H1 (cell line): ENCODE measurements around the gene HOXB9. TPM values are rescaled to one million over a fixed set of nuclear protein-coding genes. Genes with fewer than 3 reads are reported as not detected.

ENCODE experiments used
- CTCF ChIA-PET: fragments of 300-600 bp; sonication (Branson Sonifier 250); formaldehyde crosslinking; loops from one replicate; lab custom pipeline; 2021; ENCODE audit not compliant: partially characterized antibody; lab: Charles Lee
- POLR2A ChIA-PET: fragments of 300-600 bp; sonication (Branson Sonifier 250); formaldehyde crosslinking; loops from one replicate; lab custom pipeline; 2021; ENCODE audit warnings: inconsistent platforms; ENCODE audit not compliant: partially characterized antibody; lab: Charles Lee
- DNase-seq, 2 experiments: peaks; one replicate each; pipeline versions ENCODE4 v3.0.0 to v3.0.0-alpha.2; 2010 to 2022; ENCODE audit warnings: low spot score in 2 of 2, low read depth in 1 of 2, mixed read lengths in 1 of 2
- FAIRE-seq: peaks from 2 replicates; lab custom pipeline; 2011; peaks lifted over from hg19 to GRCh38; lab: Jason Lieb, UNC
- H2AFZ ChIP-seq: 2 replicates; pipeline ENCODE4 v1.8.1; 2012; ENCODE audit warnings: low read length, inconsistent platforms
- H2AK5ac ChIP-seq: 2 replicates; pipeline ENCODE4 v1.6.1; 2013; ENCODE audit warnings: low read depth, low read length
- H2BK120ac ChIP-seq: replicated peaks from 2 replicates; pipeline ENCODE3; 2013; ENCODE audit warnings: low read depth, low read length, inconsistent platforms
- H2BK12ac ChIP-seq: 2 replicates; pipeline ENCODE4 v1.6.1; 2013; ENCODE audit warnings: low read depth, low read length
- H2BK15ac ChIP-seq: 2 replicates; pipeline ENCODE4 v1.6.1; 2013; ENCODE audit warnings: low read length
- H2BK20ac ChIP-seq: 2 replicates; pipeline ENCODE4 v1.6.1; 2013; ENCODE audit warnings: low read length
- H2BK5ac ChIP-seq: 2 replicates; pipeline ENCODE4 v1.6.1; 2013; ENCODE audit warnings: low read depth, low read length
- H3K14ac ChIP-seq: 2 replicates; pipeline ENCODE4 v1.6.1; 2013; ENCODE audit warnings: inconsistent platforms; ENCODE audit not compliant: insufficient read length
- H3K18ac ChIP-seq: 2 replicates; pipeline ENCODE4 v1.6.1; 2013; ENCODE audit warnings: low read length; ENCODE audit errors: extremely low read depth
- H3K23ac ChIP-seq: 2 replicates; pipeline ENCODE4 v1.6.1; 2013; ENCODE audit warnings: inconsistent platforms; ENCODE audit not compliant: insufficient read length
- H3K23me2 ChIP-seq: 2 replicates; pipeline ENCODE4 v1.6.1; 2013; ENCODE audit warnings: low read depth, low read length
- H3K27ac ChIP-seq: 2 replicates; pipeline ENCODE4 v1.6.1; 2011; ENCODE audit warnings: low read depth, low read length, inconsistent platforms
- H3K27me3 ChIP-seq, 4 experiments: replicated peaks in 1 of 4; 1 replicate in 1 of 4; 2 replicates in 3 of 4; pipeline versions ENCODE4 v1.6.1 to v1.8.1; 2011 to 2013; ENCODE audit warnings: low read length in 3 of 4, mild to moderate bottlenecking in 3 of 4, inconsistent platforms in 2 of 4, mixed read lengths in 2 of 4, moderate library complexity in 1 of 4; ENCODE audit not compliant: control insufficient read depth in 3 of 4, insufficient read depth in 3 of 4; ENCODE audit errors: extremely low read depth in 1 of 4
- H3K36me3 ChIP-seq, 4 experiments: 2 replicates each; pipeline versions ENCODE4 v1.6.1 to v1.8.1; 2011 to 2013; ENCODE audit warnings: mild to moderate bottlenecking in 4 of 4, low read length in 3 of 4, moderate library complexity in 2 of 4, control low read depth in 1 of 4, inconsistent platforms in 1 of 4; ENCODE audit not compliant: insufficient read depth in 4 of 4, control insufficient read depth in 2 of 4
- H3K4ac ChIP-seq: replicated peaks from 2 replicates; pipeline ENCODE3; 2013; ENCODE audit warnings: low read length, low read depth, mixed read lengths, inconsistent platforms; ENCODE audit not compliant: insufficient read length
- H3K4me1 ChIP-seq, 4 experiments: replicated peaks in 1 of 4; 1 replicate in 1 of 4; 2 replicates in 3 of 4; pipeline versions ENCODE4 v1.6.1 to v1.8.1; 2011 to 2013; ENCODE audit warnings: low read length in 3 of 4, inconsistent platforms in 2 of 4, mixed read lengths in 1 of 4; ENCODE audit not compliant: insufficient read depth in 4 of 4, control insufficient read depth in 3 of 4
- H3K4me2 ChIP-seq, 2 experiments: 2 replicates each; pipeline versions ENCODE4 v1.6.1 to v1.8.1; 2011 to 2013; ENCODE audit warnings: low read depth in 2 of 2, low read length in 2 of 2, control low read depth in 1 of 2, inconsistent platforms in 1 of 2, mild to moderate bottlenecking in 1 of 2; ENCODE audit not compliant: insufficient read depth in 1 of 2
- H3K4me3 ChIP-seq, 4 experiments: fragments of 200-600, 300-600 bp in 1 of 4; sonication (generic), shearing (Covaris generic), sonication (Bioruptor Twin) in 1 of 4; 2 replicates each; pipeline versions ENCODE4 v1.5.1 to v1.8.1; 2011 to 2016; ENCODE audit warnings: low read length in 4 of 4, low read depth in 3 of 4, control low read depth in 2 of 4, inconsistent platforms in 2 of 4, mild to moderate bottlenecking in 2 of 4, mixed read lengths in 1 of 4, moderate library complexity in 1 of 4; ENCODE audit not compliant: insufficient read depth in 2 of 4; ENCODE audit errors: extremely low read depth in 1 of 4
- H3K56ac ChIP-seq: replicated peaks from 2 replicates; pipeline ENCODE3; 2013; ENCODE audit warnings: low read depth, mild to moderate bottlenecking, mixed read lengths, low read length, inconsistent platforms; ENCODE audit not compliant: insufficient read length
- H3K79me1 ChIP-seq: 2 replicates; pipeline ENCODE4 v1.6.1; 2013; ENCODE audit warnings: low read depth, low read length, control low read depth
- H3K79me2 ChIP-seq, 2 experiments: 2 replicates each; pipeline versions ENCODE4 v1.6.1 to v1.8.1; 2012 to 2013; ENCODE audit warnings: low read length in 2 of 2, mild to moderate bottlenecking in 2 of 2, inconsistent platforms in 1 of 2; ENCODE audit not compliant: insufficient read depth in 2 of 2, control insufficient read depth in 1 of 2
- H3K9ac ChIP-seq, 4 experiments: replicated peaks in 1 of 4; 1 replicate in 1 of 4; 2 replicates in 3 of 4; pipeline versions ENCODE4 v1.6.1 to v1.8.1; 2011 to 2013; ENCODE audit warnings: low read depth in 3 of 4, low read length in 3 of 4, control low read depth in 2 of 4, mild to moderate bottlenecking in 2 of 4, moderate library complexity in 2 of 4, inconsistent platforms in 1 of 4; ENCODE audit errors: extremely low read depth in 1 of 4
- H3K9me3 ChIP-seq, 2 experiments: 2 replicates each; pipeline versions ENCODE4 v1.6.1 to v1.8.1; 2012 to 2013; ENCODE audit warnings: mild to moderate bottlenecking in 2 of 2, moderate library complexity in 2 of 2, control low read depth in 1 of 2, inconsistent platforms in 1 of 2, low read depth in 1 of 2, low read length in 1 of 2, mixed read lengths in 1 of 2; ENCODE audit not compliant: insufficient read depth in 2 of 2
- H4K20me1 ChIP-seq, 2 experiments: replicated peaks in 1 of 2; 2 replicates each; pipeline versions ENCODE3 to v1.8.1; 2011 to 2013; ENCODE audit warnings: inconsistent platforms in 2 of 2, low read length in 2 of 2, mild to moderate bottlenecking in 1 of 2; ENCODE audit not compliant: insufficient read depth in 2 of 2, control insufficient read depth in 1 of 2
- H4K5ac ChIP-seq: 2 replicates; pipeline ENCODE4 v1.6.1; 2013; ENCODE audit warnings: low read length, low read depth, mixed read lengths, inconsistent platforms; ENCODE audit not compliant: insufficient read length
- H4K8ac ChIP-seq: 2 replicates; pipeline ENCODE4 v1.8.0; 2013; ENCODE audit warnings: mild to moderate bottlenecking, moderate library complexity, low read length, inconsistent platforms; ENCODE audit not compliant: insufficient read depth; ENCODE audit errors: extremely low read depth
- H4K91ac ChIP-seq: replicated peaks from 2 replicates; pipeline ENCODE3; 2013; ENCODE audit warnings: low read length, mixed read lengths, inconsistent platforms; ENCODE audit not compliant: insufficient read length
- BCL11A ChIP-seq, 2 experiments: IDR thresholded peaks; one replicate each; pipeline ENCODE4 v1.6.1; 2011; ENCODE audit warnings: low read depth in 2 of 2, low read length in 2 of 2, mild to moderate bottlenecking in 2 of 2
- CTBP2 ChIP-seq: IDR thresholded peaks from 2 replicates; pipeline ENCODE4 v1.7.0; 2011; ENCODE audit warnings: borderline replicate concordance, mild to moderate bottlenecking, moderate library complexity, mixed read lengths, low read length; ENCODE audit not compliant: insufficient read depth, insufficient read length
- EZH2 ChIP-seq: fragments of 200-600 bp; sonication (generic); IDR thresholded peaks from 2 replicates; pipeline ENCODE4 v1.7.1; 2012; ENCODE audit warnings: low read depth, mild to moderate bottlenecking, moderate library complexity, low read length, inconsistent platforms; ENCODE audit not compliant: severe bottlenecking
- FOSL1 ChIP-seq: IDR thresholded peaks from 2 replicates; pipeline ENCODE4 v1.6.1; 2011; ENCODE audit warnings: mild to moderate bottlenecking, low read depth, low read length, moderate library complexity; ENCODE audit not compliant: insufficient read depth
- GABPA ChIP-seq: IDR thresholded peaks from 2 replicates; pipeline ENCODE4 v1.6.1; 2011; ENCODE audit warnings: mild to moderate bottlenecking, low read length, moderate library complexity, borderline replicate concordance; ENCODE audit not compliant: insufficient read depth
- NRF1 ChIP-seq: IDR thresholded peaks from 2 replicates; pipeline ENCODE4 v1.6.1; 2011; ENCODE audit warnings: mild to moderate bottlenecking, low read depth, low read length, improper control_type of control experiment
- POU5F1 ChIP-seq: IDR thresholded peaks from 2 replicates; pipeline ENCODE4 v1.6.1; 2011; ENCODE audit warnings: low read depth, mild to moderate bottlenecking, low read length, moderate library complexity
- RXRA ChIP-seq: IDR thresholded peaks from 2 replicates; pipeline ENCODE4 v1.6.1; 2011; ENCODE audit warnings: low read depth, mild to moderate bottlenecking, low read length, moderate library complexity; ENCODE audit not compliant: insufficient read depth
- SAP30 ChIP-seq: fragments of 300-600 bp; sonication (generic); IDR thresholded peaks from 2 replicates; pipeline ENCODE4 v1.7.1; 2012; ENCODE audit warnings: low read length, moderate library complexity, mild to moderate bottlenecking, inconsistent platforms; ENCODE audit not compliant: insufficient read depth, insufficient replicate concordance
- SIRT6 ChIP-seq: IDR thresholded peaks from one replicate; pipeline ENCODE4 v1.7.1; 2012; ENCODE audit warnings: low read length, inconsistent platforms
- TEAD4 ChIP-seq: IDR thresholded peaks from 2 replicates; pipeline ENCODE4 v1.6.1; 2012; ENCODE audit warnings: low read depth, low read length, inconsistent platforms, mixed read lengths
- WGBS, 2 experiments: shearing (Covaris generic) in 1 of 2; methylation state at CpG; one replicate each; pipeline versions ENCODE4 v1.1.6 to v1.1.7; 2013 to 2015; ENCODE audit warnings: low lambda C conversion rate in 2 of 2, mixed read lengths in 2 of 2, inconsistent platforms in 1 of 2, low coverage in 1 of 2, missing lambda C conversion rate in 1 of 2; ENCODE audit not compliant: insufficient replicate concordance in 2 of 2, insufficient coverage in 1 of 2, insufficient read length in 1 of 2; ENCODE audit errors: extremely low coverage in 1 of 2, missing lambda C conversion rate in 1 of 2; 5-methylcytosine and 5-hydroxymethylcytosine counted together
- polyA plus RNA-seq, 7 experiments: library from polyadenylated mRNA; depleted of rRNA in 3 of 7; stranded (reverse) in 5 of 7; unstranded in 2 of 7; fragments of >200 nt in 5 of 7; fragments of 200-250 nt in 2 of 7; gene quantifications; 1 replicate in 5 of 7; 2 replicates in 1 of 7; 4 replicates in 1 of 7; pipeline versions ENCODE4 v1.2.1 to v1.2.3, GENCODE V29; 2011 to 2013; ENCODE audit warnings: missing spikeins in 2 of 7, mixed read lengths in 2 of 7
- total RNA-seq: library from RNA; stranded (reverse); fragmentation: NEBNext Ultra II Directional; extraction: Animal tissue kit (Norgen Biotek cat#: 25700); gene quantifications from 2 replicates; pipeline ENCODE4 v1.2.1, GENCODE V29; 2021
- TF ChIP-seq, protein P1 (sequence below): IDR thresholded peaks from 2 replicates; pipeline ENCODE4 v1.6.1; 2012; ENCODE audit warnings: inconsistent platforms

Gene HOXB9
- total and polyA plus RNA-seq, 2 of the 8 experiments (the other 6 are each of a cell fraction or from before 2014, with no cell fraction given): not detected

DNA sequence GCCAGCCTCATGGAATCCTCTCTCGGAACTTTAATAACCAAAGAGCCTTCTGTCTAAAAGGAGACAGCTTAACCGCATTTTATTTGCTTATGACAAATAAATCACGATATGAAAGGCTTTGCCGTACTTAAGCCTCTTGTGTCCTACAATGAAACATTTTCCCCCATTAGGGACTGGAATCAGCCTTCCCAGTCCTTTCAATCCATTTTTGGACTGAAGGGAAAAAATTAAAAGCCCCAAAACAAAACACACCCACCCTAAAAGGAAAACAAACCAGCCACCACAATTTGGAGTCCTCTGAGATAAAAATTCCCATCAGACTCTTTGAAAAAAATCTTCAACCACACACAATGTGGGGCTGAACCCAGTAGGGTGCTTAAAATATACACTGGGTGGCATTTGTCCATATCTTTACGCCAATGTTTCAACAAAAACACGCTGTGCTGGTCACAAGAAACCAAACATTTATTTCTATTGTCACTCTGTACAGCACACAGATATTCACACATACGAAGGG lies 51.0 kb downstream of the HOXB9 start:
- Histone ChIP-seq H4K8ac (no peak overlapping the region), H2BK120ac (no peak overlapping the region), H3K79me1 (no peaks in the 10 kb centered on the region), H2AK5ac (no peak overlapping the region), H3K4me3 (no peak overlapping the region), H3K14ac (no peak overlapping the region), H4K5ac (no peak overlapping the region), H3K23me2 (no peaks in the 10 kb centered on the region), H3K4me2 (no peak overlapping the region), H2BK12ac (no peak overlapping the region), H4K20me1 (peaks cover 18 to 44% of the 10 kb centered on the region in 2 experiments), H3K18ac (no peak overlapping the region), H2BK20ac (no peak overlapping the region), H3K27ac (no peak overlapping the region), H3K4ac (no peak overlapping the region), H3K56ac (no peak overlapping the region), H3K23ac (no peak overlapping the region), H2AFZ (no peak overlapping the region), H3K9ac (no peak overlapping the region), H3K36me3 (no peaks in the 10 kb centered on the region; a peak in 1 of 8 replicates), H2BK15ac (no peak overlapping the region), H3K4me1 (peaks cover 0 to 9% (median 3%) of the 10 kb centered on the region in 4 experiments; a peak in 4 of 7 replicates), H4K91ac (no peak overlapping the region), H3K79me2 (no peaks in the 10 kb centered on the region), H3K27me3 (peaks cover 99 to 100% (median 100%) of the 10 kb centered on the region in 4 experiments), H2BK5ac (no peak overlapping the region), H3K9me3 (no peaks in the 10 kb centered on the region)
- DNase-seq: no peak
- ChIA-PET POLR2A (no interaction called here), CTCF (interaction anchor here (0.7 to 1.4 kb wide), 7 partner anchors 11 to 254 kb away, joined by 3 to 4 read pairs (median 3); no protein-coding TSS in a partner anchor)
- WGBS, 2 experiments: 24% methylated on average over 7 of the region's 7 CpGs; no CpG with 5 or more reads in 1 of the 2 experiments
- TF ChIP-seq POU5F1 (no peak), SIRT6 (no peak), SAP30 (no peak), RXRA (no peak), TEAD4 (no peak), FOSL1 (no peak), CTBP2 (no peak), GABPA (no peak), EZH2 (no peak), NRF1 (no peak), BCL11A (IDR thresholded peaks at IDR 0.05; ENCODE audit: low read depth in 2 of 2, low read length in 2 of 2) (no peak)
- TF ChIP-seq, protein P1, sequence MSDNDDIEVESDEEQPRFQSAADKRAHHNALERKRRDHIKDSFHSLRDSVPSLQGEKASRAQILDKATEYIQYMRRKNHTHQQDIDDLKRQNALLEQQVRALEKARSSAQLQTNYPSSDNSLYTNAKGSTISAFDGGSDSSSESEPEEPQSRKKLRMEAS: no peak
- no peak for FAIRE-seq
